Measurements from ENCODE around the gene SCAMP2.

Gene SCAMP2

GRCh38 chr15:74873036-74873755, at the start of gene SCAMP2:
Gene SCAMP2, minus strand, starts transcription at chr15:74873365. Its CDS starts 110 bp downstream, at chr15:74873255.
- TF ChIP-seq CEBPB (IDR thresholded peaks at IDR 0.05) (no peak), TEAD4 (IDR thresholded peaks at IDR 0.05) (no peak), TAF1 (IDR thresholded peaks at IDR 0.05; ENCODE audit: low read depth) (peak; percentile 80), EGR1 (IDR thresholded peaks at IDR 0.05) (peak; percentile 9; the same call in 1 of the 2 replicates), EP300 (IDR thresholded peaks at IDR 0.05; ENCODE audit: borderline replicate concordance) (no peak; the same call in 1 of the 2 replicates), TCF12 (IDR thresholded peaks at IDR 0.05; ENCODE audit: low read depth) (peak; percentile 66; the same call in 1 of the 2 replicates), NFIC (IDR thresholded peaks at IDR 0.05) (no peak), RAD21 (IDR thresholded peaks at IDR 0.05; ENCODE audit: low read depth) (no peak), CREB1 (IDR thresholded peaks at IDR 0.05; ENCODE audit: low read depth) (peak; percentile 60), YY1 (IDR thresholded peaks at IDR 0.05; ENCODE audit: low read depth) (no peak), FOXM1 (IDR thresholded peaks at IDR 0.05; ENCODE audit: borderline replicate concordance, low read depth) (no peak), ZBTB7A (IDR thresholded peaks at IDR 0.05; ENCODE audit: low read depth) (0 out of 2 replicates have a peak, but pooled peaks have one; percentile 61)
- TF ChIP-seq, protein P1, sequence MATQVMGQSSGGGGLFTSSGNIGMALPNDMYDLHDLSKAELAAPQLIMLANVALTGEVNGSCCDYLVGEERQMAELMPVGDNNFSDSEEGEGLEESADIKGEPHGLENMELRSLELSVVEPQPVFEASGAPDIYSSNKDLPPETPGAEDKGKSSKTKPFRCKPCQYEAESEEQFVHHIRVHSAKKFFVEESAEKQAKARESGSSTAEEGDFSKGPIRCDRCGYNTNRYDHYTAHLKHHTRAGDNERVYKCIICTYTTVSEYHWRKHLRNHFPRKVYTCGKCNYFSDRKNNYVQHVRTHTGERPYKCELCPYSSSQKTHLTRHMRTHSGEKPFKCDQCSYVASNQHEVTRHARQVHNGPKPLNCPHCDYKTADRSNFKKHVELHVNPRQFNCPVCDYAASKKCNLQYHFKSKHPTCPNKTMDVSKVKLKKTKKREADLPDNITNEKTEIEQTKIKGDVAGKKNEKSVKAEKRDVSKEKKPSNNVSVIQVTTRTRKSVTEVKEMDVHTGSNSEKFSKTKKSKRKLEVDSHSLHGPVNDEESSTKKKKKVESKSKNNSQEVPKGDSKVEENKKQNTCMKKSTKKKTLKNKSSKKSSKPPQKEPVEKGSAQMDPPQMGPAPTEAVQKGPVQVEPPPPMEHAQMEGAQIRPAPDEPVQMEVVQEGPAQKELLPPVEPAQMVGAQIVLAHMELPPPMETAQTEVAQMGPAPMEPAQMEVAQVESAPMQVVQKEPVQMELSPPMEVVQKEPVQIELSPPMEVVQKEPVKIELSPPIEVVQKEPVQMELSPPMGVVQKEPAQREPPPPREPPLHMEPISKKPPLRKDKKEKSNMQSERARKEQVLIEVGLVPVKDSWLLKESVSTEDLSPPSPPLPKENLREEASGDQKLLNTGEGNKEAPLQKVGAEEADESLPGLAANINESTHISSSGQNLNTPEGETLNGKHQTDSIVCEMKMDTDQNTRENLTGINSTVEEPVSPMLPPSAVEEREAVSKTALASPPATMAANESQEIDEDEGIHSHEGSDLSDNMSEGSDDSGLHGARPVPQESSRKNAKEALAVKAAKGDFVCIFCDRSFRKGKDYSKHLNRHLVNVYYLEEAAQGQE (IDR thresholded peaks at IDR 0.05; ENCODE audit: low read depth) = no peak
- TF ChIP-seq, protein P2, sequence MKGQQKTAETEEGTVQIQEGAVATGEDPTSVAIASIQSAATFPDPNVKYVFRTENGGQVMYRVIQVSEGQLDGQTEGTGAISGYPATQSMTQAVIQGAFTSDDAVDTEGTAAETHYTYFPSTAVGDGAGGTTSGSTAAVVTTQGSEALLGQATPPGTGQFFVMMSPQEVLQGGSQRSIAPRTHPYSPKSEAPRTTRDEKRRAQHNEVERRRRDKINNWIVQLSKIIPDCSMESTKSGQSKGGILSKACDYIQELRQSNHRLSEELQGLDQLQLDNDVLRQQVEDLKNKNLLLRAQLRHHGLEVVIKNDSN (IDR thresholded peaks at IDR 0.05) = no peak
- TF ChIP-seq, protein P3, sequence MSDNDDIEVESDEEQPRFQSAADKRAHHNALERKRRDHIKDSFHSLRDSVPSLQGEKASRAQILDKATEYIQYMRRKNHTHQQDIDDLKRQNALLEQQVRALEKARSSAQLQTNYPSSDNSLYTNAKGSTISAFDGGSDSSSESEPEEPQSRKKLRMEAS (IDR thresholded peaks at IDR 0.05) = peak; percentile 75; the same call in 1 of the 2 replicates

DNA sequence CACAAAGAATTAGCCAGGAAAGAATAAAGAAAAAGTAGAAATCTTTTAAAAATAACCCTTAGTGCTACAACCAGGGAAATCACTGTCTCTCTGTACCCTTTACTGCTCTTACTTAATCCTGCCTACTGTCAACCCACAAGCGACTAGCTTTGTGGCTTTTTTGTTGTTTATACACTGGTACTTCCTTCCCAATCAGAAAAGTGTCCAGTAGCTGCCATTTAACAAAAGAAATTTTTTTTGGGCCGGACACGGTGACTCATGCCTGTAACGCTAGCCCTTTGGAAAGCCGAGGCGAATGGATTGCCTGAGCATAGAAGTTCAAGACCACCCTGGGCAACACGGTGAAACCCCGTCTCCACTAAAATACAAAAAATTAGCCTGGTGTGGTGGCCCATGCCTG, 47.3 kb upstream of the SCAMP2 start:
- TF ChIP-seq NFIC (IDR thresholded peaks at IDR 0.05) (no peak), TAF1 (IDR thresholded peaks at IDR 0.05; ENCODE audit: low read depth) (no peak), TCF12 (IDR thresholded peaks at IDR 0.05; ENCODE audit: low read depth) (no peak), YY1 (IDR thresholded peaks at IDR 0.05; ENCODE audit: low read depth) (no peak), ZBTB7A (IDR thresholded peaks at IDR 0.05; ENCODE audit: low read depth) (no peak), EP300 (IDR thresholded peaks at IDR 0.05; ENCODE audit: borderline replicate concordance) (no peak), FOXM1 (IDR thresholded peaks at IDR 0.05; ENCODE audit: borderline replicate concordance, low read depth) (no peak), TEAD4 (IDR thresholded peaks at IDR 0.05) (no peak), RAD21 (IDR thresholded peaks at IDR 0.05; ENCODE audit: low read depth) (no peak), CREB1 (IDR thresholded peaks at IDR 0.05; ENCODE audit: low read depth) (no peak), EGR1 (IDR thresholded peaks at IDR 0.05) (no peak), CEBPB (IDR thresholded peaks at IDR 0.05) (no peak)
- TF ChIP-seq, protein P1 (IDR thresholded peaks at IDR 0.05; ENCODE audit: low read depth) = no peak
- TF ChIP-seq, protein P2 (IDR thresholded peaks at IDR 0.05) = no peak
- TF ChIP-seq, protein P3 (IDR thresholded peaks at IDR 0.05) = no peak

GRCh38 chr15:74917676-74918075, 44.5 kb upstream of the SCAMP2 start:
- TF ChIP-seq NFIC (IDR thresholded peaks at IDR 0.05) (no peak), CREB1 (IDR thresholded peaks at IDR 0.05; ENCODE audit: low read depth) (no peak), RAD21 (IDR thresholded peaks at IDR 0.05; ENCODE audit: low read depth) (no peak), EP300 (IDR thresholded peaks at IDR 0.05; ENCODE audit: borderline replicate concordance) (no peak), TEAD4 (IDR thresholded peaks at IDR 0.05) (no peak), YY1 (IDR thresholded peaks at IDR 0.05; ENCODE audit: low read depth) (no peak), TAF1 (IDR thresholded peaks at IDR 0.05; ENCODE audit: low read depth) (no peak), FOXM1 (IDR thresholded peaks at IDR 0.05; ENCODE audit: borderline replicate concordance, low read depth) (no peak), CEBPB (IDR thresholded peaks at IDR 0.05) (no peak), EGR1 (IDR thresholded peaks at IDR 0.05) (no peak), TCF12 (IDR thresholded peaks at IDR 0.05; ENCODE audit: low read depth) (no peak), ZBTB7A (IDR thresholded peaks at IDR 0.05; ENCODE audit: low read depth) (no peak)
- TF ChIP-seq, protein P3 (IDR thresholded peaks at IDR 0.05) = no peak
- TF ChIP-seq, protein P2 (IDR thresholded peaks at IDR 0.05) = no peak
- TF ChIP-seq, protein P1 (IDR thresholded peaks at IDR 0.05; ENCODE audit: low read depth) = no peak

All from Ishikawa (cell line).